ENCODE data around the gene TNRC18. TPM values are rescaled to one million over a fixed set of nuclear protein-coding genes. Genes with fewer than 3 reads are reported as not detected.

TNRC18 gene
- polyA plus RNA-seq, 1 of the 3 experiments (the other 2 are of a cell fraction), result 34.4 TPM

DNA sequence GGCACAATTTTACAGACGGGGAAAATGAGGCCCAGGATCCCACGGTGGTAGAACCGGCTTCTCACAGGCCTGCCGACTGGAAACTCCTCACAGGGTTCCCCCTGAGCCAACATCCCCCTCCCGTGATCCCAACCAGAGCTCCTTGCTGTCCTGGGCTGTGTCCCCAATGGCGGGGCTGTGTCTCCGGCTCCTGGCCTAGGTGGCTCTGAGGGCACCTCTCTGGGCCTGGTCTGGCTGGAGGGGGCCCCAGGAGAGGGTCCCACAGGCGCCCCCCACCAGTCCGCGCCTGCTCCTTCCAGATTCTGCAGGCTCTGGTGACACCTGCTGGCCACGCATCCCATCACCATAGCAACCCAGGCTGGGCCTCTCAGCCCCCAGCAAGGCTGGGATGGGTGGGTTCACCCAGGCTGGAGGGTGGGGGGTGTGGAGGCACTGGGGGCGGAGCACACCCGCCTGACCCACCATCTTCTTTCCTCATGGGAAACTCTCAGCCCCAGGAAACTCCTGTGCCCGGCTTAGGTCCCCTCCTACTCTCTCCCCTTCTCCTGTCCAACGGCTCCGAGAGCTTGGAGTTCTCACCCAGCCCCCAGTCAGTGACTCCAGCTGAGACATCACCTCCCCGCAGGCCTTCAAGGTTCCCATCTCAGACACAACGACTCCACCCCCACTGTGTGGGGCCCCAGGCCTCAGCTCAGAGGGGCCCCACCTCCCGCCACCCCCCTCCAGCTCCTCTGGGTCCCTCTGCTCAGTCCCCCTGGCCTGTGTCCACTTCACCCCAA, 27.1 kb upstream of the TNRC18 start (continued):
- peak; percentile 78 for TF ChIP-seq CTCF (IDR thresholded peaks at IDR 0.05)
- no peak for TF ChIP-seq FOSL2 (IDR thresholded peaks at IDR 0.05; ENCODE audit: borderline replicate concordance, low read depth)

GRCh38 chr7:5448378-5449037, 24.9 kb upstream of the TNRC18 start:
- DNase-seq, result peak; percentile 33
- Histone ChIP-seq H3F3A (replicated peaks; ENCODE audit: insufficient read depth) (peaks cover 13% of the 10 kb centered on the region), H3K4me3 (ENCODE audit: low read depth in 2 of 2, low read length in 1 of 2) (no peak overlapping the region), H3K9me2 (no peaks in the 10 kb centered on the region), H3K9me3 (no peaks in the 10 kb centered on the region), H4K20me1 (ENCODE audit: insufficient read depth) (no peaks in the 10 kb centered on the region), H3K4me1 (ENCODE audit: control insufficient read depth in 1 of 2, insufficient read depth in 2 of 2, low read depth in 1 of 2, low read length in 1 of 2) (peaks cover 0 to 3% of the 10 kb centered on the region in 2 experiments; a peak in 1 of 4 replicates), H2AFZ (ENCODE audit: low read depth) (no peak overlapping the region), H3K4me2 (no peak overlapping the region), H3K27me3 (ENCODE audit: insufficient read depth) (no peaks in the 10 kb centered on the region), H3K79me2 (ENCODE audit: insufficient read depth) (no peaks in the 10 kb centered on the region), H3K36me3 (replicated peaks in 1 of 2; ENCODE audit: control insufficient read depth in 1 of 2, insufficient read depth in 2 of 2, low read length in 1 of 2) (no peaks in the 10 kb centered on the region), H3K27ac (ENCODE audit: low read depth in 2 of 2, low read length in 1 of 2) (no peak overlapping the region), H3K9ac (no peak overlapping the region)
- POLR2A ChIA-PET, result interaction anchor here (1.0 kb wide), 1 partner anchor 9 kb away, joined by 3 read pairs; no protein-coding TSS in a partner anchor
- CTCF ChIA-PET, result interaction anchor here (0.6 to 8.1 kb wide), 7 partner anchors 10 to 309 kb away, joined by 3 to 150 read pairs (median 4); no protein-coding TSS in a partner anchor
- WGBS (ENCODE audit: low lambda C conversion rate), result 85% methylated on average over 14 of the region's 15 CpGs
- TF ChIP-seq FOSL2 (IDR thresholded peaks at IDR 0.05; ENCODE audit: borderline replicate concordance, low read depth), result no peak
- no peak for TF ChIP-seq MXI1 (IDR thresholded peaks at IDR 0.05; ENCODE audit: low read depth, low read length)
- no peak for TF ChIP-seq JUND (IDR thresholded peaks at IDR 0.05)
- TF ChIP-seq, protein P1, sequence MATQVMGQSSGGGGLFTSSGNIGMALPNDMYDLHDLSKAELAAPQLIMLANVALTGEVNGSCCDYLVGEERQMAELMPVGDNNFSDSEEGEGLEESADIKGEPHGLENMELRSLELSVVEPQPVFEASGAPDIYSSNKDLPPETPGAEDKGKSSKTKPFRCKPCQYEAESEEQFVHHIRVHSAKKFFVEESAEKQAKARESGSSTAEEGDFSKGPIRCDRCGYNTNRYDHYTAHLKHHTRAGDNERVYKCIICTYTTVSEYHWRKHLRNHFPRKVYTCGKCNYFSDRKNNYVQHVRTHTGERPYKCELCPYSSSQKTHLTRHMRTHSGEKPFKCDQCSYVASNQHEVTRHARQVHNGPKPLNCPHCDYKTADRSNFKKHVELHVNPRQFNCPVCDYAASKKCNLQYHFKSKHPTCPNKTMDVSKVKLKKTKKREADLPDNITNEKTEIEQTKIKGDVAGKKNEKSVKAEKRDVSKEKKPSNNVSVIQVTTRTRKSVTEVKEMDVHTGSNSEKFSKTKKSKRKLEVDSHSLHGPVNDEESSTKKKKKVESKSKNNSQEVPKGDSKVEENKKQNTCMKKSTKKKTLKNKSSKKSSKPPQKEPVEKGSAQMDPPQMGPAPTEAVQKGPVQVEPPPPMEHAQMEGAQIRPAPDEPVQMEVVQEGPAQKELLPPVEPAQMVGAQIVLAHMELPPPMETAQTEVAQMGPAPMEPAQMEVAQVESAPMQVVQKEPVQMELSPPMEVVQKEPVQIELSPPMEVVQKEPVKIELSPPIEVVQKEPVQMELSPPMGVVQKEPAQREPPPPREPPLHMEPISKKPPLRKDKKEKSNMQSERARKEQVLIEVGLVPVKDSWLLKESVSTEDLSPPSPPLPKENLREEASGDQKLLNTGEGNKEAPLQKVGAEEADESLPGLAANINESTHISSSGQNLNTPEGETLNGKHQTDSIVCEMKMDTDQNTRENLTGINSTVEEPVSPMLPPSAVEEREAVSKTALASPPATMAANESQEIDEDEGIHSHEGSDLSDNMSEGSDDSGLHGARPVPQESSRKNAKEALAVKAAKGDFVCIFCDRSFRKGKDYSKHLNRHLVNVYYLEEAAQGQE (IDR thresholded peaks at IDR 0.05; ENCODE audit: low read depth, low read length), result no peak
- no peak for TF ChIP-seq MEF2A (IDR thresholded peaks at IDR 0.05; ENCODE audit: borderline replicate concordance, low read depth)
- no peak for TF ChIP-seq USF2 (IDR thresholded peaks at IDR 0.05; ENCODE audit: borderline replicate concordance, low read depth, low read length)
- no peak for TF ChIP-seq EP300 (IDR thresholded peaks at IDR 0.05; ENCODE audit: borderline replicate concordance in 1 of 2, low read depth in 1 of 2, low read length in 1 of 2)
- no peak for TF ChIP-seq SMC3 (IDR thresholded peaks at IDR 0.05; ENCODE audit: low read depth, low read length)
- no peak for TF ChIP-seq TEAD4 (IDR thresholded peaks at IDR 0.05; ENCODE audit: borderline replicate concordance, insufficient read depth)
- TF ChIP-seq RXRA (IDR thresholded peaks at IDR 0.05; ENCODE audit: borderline replicate concordance, low read depth), result no peak
- TF ChIP-seq, protein P2, sequence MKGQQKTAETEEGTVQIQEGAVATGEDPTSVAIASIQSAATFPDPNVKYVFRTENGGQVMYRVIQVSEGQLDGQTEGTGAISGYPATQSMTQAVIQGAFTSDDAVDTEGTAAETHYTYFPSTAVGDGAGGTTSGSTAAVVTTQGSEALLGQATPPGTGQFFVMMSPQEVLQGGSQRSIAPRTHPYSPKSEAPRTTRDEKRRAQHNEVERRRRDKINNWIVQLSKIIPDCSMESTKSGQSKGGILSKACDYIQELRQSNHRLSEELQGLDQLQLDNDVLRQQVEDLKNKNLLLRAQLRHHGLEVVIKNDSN (IDR thresholded peaks at IDR 0.05; ENCODE audit: borderline replicate concordance, low read depth), result no peak
- no peak for TF ChIP-seq FOXM1 (IDR thresholded peaks at IDR 0.05; ENCODE audit: low read depth)
- TF ChIP-seq, protein P3, sequence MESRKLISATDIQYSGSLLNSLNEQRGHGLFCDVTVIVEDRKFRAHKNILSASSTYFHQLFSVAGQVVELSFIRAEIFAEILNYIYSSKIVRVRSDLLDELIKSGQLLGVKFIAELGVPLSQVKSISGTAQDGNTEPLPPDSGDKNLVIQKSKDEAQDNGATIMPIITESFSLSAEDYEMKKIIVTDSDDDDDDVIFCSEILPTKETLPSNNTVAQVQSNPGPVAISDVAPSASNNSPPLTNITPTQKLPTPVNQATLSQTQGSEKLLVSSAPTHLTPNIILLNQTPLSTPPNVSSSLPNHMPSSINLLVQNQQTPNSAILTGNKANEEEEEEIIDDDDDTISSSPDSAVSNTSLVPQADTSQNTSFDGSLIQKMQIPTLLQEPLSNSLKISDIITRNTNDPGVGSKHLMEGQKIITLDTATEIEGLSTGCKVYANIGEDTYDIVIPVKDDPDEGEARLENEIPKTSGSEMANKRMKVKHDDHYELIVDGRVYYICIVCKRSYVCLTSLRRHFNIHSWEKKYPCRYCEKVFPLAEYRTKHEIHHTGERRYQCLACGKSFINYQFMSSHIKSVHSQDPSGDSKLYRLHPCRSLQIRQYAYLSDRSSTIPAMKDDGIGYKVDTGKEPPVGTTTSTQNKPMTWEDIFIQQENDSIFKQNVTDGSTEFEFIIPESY (IDR thresholded peaks at IDR 0.05; ENCODE audit: borderline replicate concordance, low read depth), result no peak
- no peak for TF ChIP-seq GATA2 (CRISPR knock-in tag; IDR thresholded peaks at IDR 0.05)
- TF ChIP-seq TAF1 (IDR thresholded peaks at IDR 0.05; ENCODE audit: borderline replicate concordance, low read depth, low read length), result no peak
- no peak for TF ChIP-seq POLR2AphosphoS5 (IDR thresholded peaks at IDR 0.05; ENCODE audit: low read depth, low read length)
- TF ChIP-seq YY1 (IDR thresholded peaks at IDR 0.05; ENCODE audit: low read depth), result no peak

All from SK-N-SH (cell line).